ENCODE data around the gene ABCC2.

- TF ChIP-seq SUZ12 (IDR thresholded peaks at IDR 0.05; ENCODE audit: extremely low read depth, insufficient read depth, insufficient read length) (no peak), ZNF274 (IDR thresholded peaks at IDR 0.05; ENCODE audit: low read depth, low read length) (no peak)
Measured at GRCh38 chr10:99860466-99860865, 78.0 kb downstream of the ABCC2 start.

Data from NT2/D1 (cell line).